AML-193 (cell line): ENCODE data around the gene DNAH14.
"Not testable (repeated sequence)": the region's sequence is repeated elsewhere in the genome, so short reads cannot be mapped to it uniquely, and the experiment has no call there.

Experiments
- DNase-seq, 2 experiments: peaks; one replicate each; lab custom pipeline; 2025; lab: John Stamatoyannopoulos, UW

Gene DNAH14

GRCh38 chr1:225257081-225257480, 327.6 kb downstream of the DNAH14 start:
- DNase-seq = no peak

GRCh38 chr1:225258811-225259210, 329.3 kb downstream of the DNAH14 start:
- peak; percentile 25 to 48 for DNase-seq

DNA sequence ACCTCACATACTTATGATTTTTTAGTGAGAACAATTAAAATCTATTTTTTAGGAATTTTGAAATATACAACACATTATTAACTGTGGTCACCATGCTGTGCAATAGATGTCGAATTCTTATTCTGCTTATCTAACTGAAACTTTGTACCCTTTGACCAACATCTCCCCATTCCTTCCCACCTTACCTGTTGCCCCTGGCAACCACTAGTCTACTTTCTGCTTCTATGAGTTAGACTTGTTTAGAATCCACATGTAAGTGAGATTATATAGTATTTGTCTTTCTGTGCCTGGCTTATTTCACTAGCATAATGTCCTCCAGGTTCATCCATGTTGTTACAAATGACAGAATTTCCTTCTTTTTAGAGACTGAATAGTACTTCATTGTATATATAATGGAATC, 330.1 kb downstream of the DNAH14 start:
- DNase-seq = no peak

- DNase-seq = no peak
These were observed 330.8 kb downstream of the DNAH14 start for GRCh38 chr1:225260319-225260718.

- no peak for DNase-seq
These were observed 348.0 kb downstream of the DNAH14 start for GRCh38 chr1:225277445-225277844.

DNA sequence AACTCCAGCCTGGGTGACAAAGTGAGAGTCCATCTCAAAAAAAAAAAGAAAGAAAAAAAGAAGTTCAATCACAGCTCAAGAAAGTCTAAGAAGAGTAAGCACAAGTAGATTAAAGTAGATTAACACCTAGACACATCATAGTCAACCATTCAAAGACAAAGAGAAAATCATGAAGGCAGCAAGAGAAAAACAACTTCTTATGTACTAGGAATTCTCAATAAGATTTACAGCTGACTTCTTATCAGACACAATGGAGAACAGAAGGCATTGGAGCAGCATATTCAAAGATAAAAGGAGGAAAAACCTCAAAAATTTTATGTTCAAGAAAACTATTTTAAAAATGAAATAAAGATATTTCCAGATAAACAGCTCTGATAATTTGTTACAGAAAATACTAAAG, 351.1 kb downstream of the DNAH14 start:
- no peak for DNase-seq

GRCh38 chr1:225290244-225290643, 360.8 kb downstream of the DNAH14 start:
- DNase-seq = no peak

GRCh38 chr1:225299624-225300023, 370.1 kb downstream of the DNAH14 start:
- DNase-seq = no peak

DNA sequence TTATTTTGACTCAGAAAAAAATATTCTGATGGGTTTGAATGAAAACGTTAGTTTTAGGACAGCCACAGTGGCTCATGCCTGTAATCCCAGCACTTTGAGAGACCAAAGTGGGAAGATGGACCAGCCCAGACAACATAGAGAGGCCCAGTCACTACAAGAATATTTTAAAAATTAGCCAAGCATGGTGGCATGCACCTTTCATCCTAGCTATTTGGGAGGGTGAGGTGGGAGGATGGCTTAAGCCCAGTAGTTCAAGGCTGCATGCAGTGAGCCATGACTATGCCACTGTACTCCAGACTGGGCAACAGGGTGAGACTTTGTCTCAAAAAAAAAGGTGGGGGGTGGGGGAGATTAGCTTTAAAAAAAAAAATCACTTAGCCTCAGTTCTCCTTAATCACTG, 370.9 kb downstream of the DNAH14 start:
- no peak for DNase-seq

DNA sequence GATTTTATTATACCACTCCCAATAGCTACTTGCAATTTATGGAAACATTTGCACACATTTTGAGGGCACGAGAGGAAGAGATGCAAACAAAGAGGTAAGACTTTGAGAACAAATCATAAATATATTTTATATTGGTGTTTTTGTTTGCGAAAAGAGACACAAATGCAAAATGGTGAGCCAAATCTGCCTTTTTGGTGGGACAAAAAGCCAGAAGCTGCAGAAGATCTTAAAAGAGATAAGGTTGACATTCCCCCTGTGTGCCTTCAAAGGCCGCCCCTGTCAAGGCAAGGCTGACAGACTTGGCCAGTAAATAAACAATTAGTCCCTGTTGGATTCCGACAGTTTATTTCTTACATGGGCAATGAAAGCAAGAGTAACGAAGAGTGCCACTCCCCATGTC, 375.5 kb downstream of the DNAH14 start:
- DNase-seq = no peak

DNA sequence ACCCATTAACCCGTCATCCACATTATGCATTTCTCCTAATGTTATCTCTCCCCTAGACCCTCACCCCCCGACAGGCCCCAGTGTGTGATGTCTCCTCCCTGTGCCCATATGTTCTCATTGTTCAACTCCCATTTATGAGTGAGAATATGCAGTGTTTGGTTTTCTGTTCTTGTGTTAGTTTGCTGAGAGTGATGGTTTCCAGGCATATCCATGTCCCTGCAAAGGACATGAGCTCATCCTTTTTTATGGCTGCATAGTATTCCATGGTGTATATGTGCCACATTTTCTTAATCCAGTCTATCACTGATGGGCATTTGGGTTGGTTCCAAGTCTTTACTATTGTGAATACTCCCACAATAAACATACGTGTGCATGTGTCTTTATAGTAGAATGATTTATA, 381.1 kb downstream of the DNAH14 start:
- DNase-seq = not testable (repeated sequence)

- peak; percentile 23 to 38 for DNase-seq
These were observed 389.5 kb downstream of the DNAH14 start for GRCh38 chr1:225318706-225319575.

DNA sequence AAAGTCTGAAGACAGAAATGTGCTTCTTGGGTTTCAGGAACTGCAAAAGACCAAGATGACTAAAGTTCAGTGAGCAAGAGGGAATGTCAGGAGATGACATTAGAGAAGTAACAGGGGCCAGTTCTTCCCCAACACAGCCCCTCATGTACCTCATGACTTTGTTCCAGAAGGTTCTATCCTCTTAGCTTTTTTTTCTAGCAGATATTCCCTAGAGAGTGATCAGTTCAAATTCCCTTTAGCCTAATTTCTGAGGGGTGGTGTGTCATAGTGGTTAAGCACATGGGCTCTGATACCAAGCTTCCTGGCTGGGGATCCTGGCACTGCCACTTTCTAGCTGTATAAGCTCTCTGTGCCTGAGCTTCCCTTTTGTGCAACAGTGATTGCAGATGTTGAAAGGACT, 390.4 kb downstream of the DNAH14 start:
- DNase-seq = no peak

- no peak for DNase-seq
These were observed 392.3 kb downstream of the DNAH14 start for GRCh38 chr1:225321784-225322183.

GRCh38 chr1:225329041-225329440, 399.6 kb downstream of the DNAH14 start:
- no peak for DNase-seq

- not testable (repeated sequence) for DNase-seq
These were observed 400.5 kb downstream of the DNAH14 start for GRCh38 chr1:225329996-225330395.

- DNase-seq = no peak
These were observed 403.2 kb downstream of the DNAH14 start for GRCh38 chr1:225332686-225333085.

DNA sequence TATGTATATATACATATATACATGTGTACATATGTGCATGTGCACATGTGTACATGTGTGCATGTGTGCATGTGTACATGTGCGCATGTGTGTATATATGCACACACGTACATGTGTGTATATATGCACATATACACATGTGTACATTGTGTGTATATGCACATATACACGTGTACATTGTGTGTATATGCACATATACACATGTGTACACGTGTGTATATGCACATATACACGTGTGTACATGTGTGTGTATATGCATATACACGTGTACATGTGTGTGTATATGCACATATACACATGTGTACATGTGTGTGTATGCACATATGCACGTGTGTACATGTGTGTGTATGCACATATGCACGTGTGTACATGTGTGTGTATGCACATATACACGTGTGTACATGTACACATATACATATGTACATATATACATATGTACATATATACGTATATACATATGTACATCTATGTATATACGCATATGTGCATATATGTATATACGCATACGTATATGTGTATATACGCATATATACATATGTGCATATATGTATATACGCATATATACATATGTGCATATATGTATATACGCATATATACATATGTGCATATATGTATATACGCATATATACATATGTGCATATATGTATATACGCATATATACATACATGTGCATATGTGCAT, 405.8 kb downstream of the DNAH14 start:
- not testable (repeated sequence) for DNase-seq

DNA sequence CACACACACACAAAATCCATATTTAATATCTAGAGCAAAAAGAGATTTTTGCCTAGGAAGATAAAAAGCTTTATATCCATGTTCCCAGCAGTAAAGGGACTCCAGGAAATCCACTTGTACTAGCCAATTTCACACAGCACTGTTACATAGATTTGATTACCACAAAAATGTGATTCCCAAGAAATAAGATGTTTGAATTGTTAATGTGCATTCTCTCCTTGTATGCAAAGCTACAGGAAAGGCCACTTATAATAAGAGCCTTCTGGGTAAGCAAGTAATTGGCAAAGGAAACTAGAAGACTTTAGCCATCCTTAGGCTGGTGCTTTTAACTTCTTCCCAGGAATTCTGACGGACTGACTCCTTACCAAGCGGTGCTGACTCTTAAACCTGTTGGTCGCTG, 409.1 kb downstream of the DNAH14 start:
- no peak for DNase-seq

DNA sequence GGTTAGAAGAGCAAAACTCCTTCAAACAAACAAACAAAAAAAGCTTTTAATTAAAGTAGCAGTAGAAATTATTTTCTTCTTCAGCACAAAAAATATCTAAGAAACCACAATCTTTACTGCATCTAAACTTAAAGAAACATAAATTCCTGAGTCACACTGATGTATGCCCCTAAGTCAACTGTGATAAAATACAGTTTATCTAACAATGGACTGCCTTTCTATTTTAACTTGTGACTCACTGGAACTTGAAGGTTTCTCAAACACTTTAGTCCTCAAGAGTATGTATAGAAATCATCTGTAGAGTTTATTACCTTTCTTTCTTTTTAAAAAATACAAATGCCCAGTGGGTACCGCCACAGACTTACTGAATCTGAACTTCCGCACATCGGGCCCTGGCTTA, 412.2 kb downstream of the DNAH14 start:
- no peak for DNase-seq

- no peak for DNase-seq
These were observed 413.2 kb downstream of the DNAH14 start for GRCh38 chr1:225342695-225343094.

- peak; percentile 47 to 55 for DNase-seq
These were observed 414.1 kb downstream of the DNAH14 start for GRCh38 chr1:225343618-225344017.

DNA sequence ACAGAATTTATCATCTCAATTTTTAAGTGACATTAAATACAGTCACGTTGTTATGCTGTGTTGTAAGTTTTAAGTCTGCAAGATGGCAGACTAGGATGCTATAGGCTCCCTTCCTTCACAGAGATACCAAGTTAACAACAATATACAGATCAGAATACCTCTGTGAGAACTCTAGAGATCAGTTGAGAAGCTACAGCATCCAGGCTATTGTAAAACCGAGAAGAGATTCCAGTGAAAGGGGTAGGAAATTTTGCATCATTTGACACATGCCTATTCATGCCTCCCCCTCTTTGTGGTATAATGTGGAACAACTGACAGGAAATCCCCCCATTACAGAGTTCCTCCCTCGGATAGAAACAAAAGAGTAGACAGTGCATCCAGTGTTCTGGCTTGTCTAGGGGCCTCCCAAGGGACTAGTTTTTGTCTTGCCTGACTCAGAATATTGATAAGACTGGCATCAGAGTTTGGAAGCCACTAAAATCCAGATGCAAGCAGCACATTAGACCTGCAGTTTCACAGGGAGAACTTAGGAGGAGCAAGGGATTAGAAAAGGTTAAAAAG, 417.7 kb downstream of the DNAH14 start:
- no peak for DNase-seq
